Activated T-cell treated with anti-CD3 and anti-CD28 coated beads for 24 hours (primary cell): ENCODE results near the gene PPTC7.
"Not testable (repeated sequence)": the region's sequence is repeated elsewhere in the genome, so short reads cannot be mapped to it uniquely, and the experiment has no call there.

Source experiments
- DNase-seq: peaks from one replicate; pipeline ENCODE4 v3.0.0-alpha.2; 2020; ENCODE audit warnings: low read depth

PPTC7 gene, protein sequence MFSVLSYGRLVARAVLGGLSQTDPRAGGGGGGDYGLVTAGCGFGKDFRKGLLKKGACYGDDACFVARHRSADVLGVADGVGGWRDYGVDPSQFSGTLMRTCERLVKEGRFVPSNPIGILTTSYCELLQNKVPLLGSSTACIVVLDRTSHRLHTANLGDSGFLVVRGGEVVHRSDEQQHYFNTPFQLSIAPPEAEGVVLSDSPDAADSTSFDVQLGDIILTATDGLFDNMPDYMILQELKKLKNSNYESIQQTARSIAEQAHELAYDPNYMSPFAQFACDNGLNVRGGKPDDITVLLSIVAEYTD

DNA sequence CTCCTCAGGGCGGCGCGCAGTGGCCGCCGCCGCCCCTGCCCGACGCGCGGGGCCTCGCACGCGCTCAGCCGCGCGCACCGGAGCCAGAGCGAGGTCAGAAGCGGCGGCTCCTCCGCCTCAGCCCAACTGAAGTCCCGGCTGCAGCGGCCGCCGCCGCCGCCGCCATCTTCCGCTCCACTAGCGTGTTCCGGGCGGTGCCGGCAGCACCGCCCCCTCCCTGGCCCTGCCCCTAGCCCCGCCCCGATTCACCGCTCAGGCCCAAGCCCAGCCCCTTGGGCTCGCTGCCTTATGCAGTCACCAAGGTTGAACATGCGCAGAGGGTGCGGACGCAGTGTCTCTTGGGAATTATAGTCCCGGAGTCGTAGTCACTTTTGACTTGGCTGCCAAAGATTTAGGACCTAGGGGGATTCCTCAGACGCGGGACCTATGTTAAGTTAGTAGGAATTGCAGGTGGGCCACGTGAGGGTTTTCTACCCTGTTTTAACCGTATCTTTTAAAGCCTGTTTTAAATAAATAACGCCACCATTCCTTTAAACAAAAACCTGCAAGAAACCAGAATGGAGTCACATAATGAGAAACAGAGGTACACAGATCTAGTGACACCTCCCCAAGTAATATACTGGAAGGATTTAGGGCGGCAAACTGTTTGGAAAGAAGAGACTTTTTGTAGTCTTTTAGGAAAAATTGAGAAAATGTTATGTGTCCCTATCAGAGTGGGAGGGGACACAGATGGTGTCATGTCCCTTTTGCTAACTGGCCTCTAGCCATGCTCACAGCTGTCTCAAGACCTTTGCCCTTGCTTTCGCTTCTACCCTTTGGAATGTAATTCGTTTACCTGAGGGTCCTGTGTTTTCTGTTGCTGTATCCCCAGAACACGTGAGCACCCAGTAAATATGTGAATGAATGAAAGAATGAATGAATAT lies at the start of gene PPTC7:
TSS of gene PPTC7 (minus strand) at position 182 of the 923 bp plus-strand sequence. CDS start 287 bp downstream, outside the sequence.
- DNase-seq: peak; percentile 95

DNA sequence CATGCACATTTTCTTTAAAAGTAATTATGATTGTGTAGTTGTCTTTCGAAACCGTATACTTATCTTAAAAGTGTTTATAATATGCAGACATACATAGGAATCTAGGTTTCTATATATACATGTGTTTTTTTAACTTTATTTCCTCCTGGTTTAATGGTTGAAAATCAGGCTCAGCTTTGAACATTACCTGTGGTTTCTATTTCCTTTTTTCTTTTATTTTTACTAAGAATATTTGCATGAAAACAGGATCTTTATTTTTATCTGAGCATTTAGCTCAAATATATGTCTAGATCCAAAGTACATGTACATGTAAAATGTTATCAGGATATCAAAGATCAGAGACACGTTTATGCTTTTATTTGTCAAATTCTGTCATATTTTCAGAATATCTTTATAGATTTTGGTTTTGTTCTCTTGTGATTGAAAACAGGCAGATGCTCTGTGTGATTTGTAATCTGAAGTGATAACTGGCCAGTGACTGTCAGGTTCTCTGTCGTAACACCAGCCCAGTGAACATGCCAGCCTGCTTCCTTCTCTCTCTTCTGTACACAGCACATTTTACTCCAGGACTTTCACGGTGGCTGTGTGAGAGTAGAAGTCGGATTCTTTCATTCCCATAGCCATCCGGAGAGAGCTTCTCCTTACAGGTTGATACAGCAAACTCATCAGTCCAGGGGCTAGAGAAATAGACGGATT lies 44.5 kb upstream of the PPTC7 start:
- no peak for DNase-seq

DNA sequence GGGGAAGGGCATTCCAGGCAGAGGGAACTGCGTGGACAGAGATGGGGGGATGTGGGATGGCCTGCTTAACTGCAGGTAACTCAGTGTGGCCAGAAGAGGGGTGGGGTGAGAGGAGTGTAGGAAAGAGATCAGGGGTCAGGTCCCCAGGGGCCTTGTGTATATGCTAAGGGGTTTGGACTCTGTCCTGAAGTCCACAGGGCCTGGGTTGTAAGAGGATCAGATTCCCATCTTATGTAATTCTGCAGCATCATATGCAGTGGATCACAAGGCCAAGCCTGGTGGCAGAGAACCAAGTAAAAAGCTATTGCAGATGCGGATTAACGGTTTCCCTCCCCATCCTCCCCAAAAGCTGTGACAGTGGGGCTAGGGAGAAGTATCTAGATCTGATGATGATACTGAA lies 39.5 kb upstream of the PPTC7 start:
- DNase-seq: no peak

DNA sequence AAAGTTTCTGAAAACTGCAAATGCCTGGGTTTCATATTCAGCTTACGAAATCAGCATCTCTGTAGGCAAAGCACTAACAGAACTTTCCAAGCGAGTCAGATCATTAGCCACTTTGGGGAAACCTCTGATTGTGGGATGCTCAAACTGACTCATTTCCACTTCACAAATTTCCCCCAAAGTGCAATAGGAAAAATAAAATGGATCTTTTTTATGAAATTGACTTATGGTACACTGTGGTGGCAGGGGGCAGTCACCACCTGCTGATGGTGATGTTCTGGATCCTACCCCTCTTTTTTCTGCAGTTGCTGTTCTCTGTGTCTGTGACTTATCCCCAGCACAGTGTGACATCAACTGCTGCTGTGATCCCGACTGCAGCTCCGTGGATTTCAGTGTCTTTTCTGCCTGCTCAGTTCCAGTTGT lies 36.4 kb upstream of the PPTC7 start:
- DNase-seq: peak; percentile 28

DNA sequence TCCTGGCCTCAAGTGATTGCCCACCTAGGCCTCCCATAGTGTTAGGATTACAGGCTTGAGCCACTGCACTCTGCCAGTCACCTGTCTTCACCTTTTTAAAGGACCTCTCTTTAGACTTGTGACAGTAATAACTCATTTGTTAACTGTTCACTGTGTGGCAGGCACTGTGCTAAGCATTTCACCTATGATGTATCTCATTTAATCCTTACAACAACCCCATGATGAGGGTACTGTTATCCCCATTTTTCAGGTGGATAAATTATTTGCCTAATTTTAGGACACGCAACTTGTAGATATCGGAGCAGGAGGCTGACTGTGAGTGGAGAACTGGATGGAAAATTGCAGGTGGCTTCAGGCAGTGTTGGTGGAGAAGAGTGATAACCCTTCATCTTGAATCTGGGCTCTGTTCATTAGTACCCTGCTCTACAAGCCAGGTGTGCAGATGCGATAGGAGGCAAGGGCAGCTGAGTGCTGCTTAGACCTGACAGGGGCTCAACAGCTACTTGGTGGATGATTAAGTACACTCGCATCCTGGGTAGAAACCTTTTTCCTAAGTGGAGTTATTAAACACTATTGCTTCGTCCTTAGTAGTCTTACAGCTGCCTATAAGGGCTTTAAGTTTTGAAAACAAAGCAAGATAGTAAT lies 33.5 kb upstream of the PPTC7 start:
- DNase-seq: no peak

DNA sequence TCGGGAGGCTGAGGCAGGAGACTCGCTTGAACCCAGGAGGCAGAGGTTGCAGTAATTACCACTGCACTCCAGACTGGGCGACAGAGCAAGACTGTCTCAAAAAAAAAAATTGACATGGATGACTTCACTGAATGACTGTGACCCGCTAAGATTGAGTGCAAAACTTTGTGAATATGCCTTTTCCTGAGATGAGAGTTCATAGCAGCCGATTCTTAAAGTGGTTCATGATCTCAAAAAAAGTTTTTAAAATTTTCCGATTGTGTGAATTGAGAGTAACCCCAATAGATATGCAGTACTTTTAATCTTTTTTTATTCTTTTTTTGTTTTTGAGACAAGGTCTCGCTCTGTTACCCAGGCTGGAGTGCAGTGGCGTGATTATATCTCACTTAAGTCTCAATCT lies 32.1 kb upstream of the PPTC7 start:
- no peak for DNase-seq

DNA sequence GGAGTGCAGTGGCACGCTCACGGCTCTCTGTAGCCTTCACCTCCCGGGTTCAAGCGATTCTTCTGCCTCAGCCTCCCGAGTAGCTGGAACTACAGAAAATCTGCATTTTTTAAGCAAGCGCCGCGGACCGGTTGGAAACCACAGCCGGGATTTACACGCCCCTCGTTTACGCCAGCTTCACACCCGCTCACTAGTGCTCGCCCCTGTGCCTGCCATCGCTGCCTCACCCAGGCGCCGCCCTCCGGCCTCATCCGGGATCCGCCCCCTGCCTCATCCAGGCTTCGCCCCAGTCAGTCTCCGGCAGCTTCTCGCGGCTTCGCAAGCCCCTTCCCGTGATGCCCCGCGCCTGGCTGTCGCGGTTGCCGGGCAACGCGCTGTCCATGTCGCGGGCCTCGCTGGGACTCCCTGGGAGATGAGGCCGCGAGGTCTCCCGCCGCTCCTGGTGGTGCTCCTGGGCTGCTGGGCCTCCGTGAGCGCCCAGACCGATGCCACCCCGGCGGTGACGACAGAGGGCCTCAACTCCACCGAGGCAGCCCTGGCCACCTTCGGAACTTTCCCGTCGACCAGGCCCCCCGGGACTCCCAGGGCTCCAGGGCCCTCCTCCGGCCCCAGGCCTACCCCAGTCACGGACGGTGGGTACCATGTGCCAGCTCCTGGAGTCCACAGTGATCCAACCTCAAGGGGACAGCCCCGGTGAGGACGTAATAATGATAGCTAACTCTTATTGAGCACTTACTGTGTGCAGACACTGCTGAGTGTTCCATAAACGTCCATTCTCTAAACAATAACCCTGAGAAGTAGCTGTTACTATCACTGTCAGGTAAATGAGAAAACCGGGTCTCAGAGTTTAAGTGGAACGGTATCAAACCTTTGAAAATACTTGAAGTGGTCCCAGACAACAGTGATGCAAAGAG lies 30.9 kb upstream of the PPTC7 start, which contains the start of gene TCTN1:
TSS of gene TCTN1 (plus strand) at position 359 of the 914 bp plus-strand sequence. CDS start at position 413, 54 bp downstream.
- DNase-seq: peak; percentile 96

DNA sequence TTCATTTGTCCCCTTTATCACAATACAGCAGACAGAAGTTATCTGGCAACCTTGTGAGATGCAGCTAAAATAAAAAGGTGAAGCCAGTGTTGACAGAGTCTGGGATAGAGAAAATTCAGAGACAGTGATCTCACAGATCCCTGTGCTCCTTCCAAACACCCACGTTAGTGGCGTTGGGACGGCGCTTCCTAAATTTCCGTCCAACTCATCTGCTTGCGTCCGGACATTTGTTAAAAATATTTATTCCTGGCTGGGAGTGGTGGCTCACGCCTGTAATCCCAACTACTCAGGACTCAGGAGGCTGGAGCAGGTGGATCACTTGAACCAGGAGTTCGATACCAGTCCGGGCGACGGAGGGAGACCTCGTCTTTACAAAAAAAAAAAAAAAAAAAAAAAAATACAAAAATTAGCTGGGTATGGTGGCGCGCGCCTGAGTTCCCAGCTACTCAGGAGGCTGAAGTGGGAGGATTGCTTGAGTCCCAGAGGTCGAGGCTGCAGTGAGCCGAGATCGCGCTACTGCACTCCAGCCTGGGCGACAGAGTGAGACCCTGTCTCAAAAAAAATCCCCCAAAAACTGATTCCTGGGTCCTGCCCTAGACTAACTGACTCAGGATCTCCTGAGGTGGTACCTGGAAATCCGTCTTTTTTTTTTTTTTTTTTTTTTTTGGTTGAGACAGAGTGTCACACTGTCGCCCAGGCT lies 30.1 kb upstream of the PPTC7 start:
- DNase-seq: no peak

DNA sequence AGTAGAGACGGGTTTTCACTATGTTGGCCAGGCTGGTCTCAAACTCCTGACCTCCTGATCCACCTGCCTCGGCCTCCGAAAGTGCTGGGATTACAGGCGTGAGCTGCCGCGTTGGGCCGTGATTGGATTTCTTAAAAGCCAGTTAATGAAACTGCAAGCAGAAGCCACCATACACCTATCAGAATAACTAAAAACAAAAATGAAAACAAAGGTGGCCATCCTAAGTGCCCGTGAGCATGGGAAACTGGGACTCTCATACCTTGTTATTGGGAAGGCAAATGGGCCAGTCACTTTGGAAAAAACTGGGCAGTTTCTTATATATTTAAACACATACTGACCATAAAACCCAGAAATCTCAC lies 23.1 kb upstream of the PPTC7 start:
- no peak for DNase-seq

DNA sequence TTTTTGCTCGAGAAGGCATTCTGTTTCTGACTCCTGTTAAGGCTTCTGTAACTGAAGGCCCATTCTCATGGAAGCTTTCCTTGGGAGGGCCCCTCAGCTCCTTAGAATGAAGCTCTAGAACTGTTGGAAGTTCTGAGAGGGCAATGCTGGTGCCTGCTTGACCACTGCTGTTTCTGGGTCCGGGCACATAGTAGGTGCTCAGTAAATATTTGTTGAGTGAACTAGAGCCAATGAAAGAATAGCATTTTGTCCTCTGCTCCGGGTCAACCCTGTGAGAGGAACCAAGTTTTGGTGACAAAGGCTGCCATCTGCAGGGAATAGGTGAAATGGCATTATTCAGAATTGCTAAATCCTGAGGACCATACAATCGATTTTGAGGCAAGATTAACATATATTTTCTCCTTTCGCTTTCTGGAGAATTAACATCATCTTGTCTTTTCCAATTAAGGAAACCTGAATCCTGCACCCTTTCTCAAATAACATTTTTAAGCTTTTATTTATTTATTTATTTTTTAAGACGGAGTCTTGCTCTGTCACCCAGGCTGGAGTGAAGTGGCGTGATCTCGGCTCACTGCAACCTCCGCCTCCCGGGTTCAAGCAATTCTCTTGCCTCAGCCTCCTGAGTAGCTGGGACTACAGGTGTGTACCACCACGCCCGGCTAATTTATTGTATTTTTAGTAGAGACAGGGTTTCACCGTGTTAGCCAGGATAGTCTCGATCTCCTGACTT lies 19.1 kb upstream of the PPTC7 start:
- not testable (repeated sequence) for DNase-seq

DNA sequence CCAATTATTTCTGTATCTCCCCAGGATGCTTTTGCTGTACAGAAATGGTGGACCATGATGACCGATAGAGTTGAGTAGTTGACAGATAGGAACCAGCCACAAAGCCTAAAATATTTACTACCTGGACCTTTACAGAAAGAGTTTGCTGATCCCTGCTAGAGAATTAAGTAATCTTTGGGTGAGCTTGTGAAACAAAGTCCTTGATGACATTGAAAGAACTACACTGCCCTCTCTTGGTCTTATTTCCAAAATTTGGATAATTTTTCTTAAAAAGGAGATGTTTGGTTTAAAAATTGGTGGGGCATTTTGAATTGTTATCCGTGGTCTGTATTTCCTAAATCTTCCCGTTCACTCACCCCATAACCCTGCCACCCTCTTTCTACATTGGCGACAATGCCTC lies 17.1 kb upstream of the PPTC7 start:
- DNase-seq: no peak

DNA sequence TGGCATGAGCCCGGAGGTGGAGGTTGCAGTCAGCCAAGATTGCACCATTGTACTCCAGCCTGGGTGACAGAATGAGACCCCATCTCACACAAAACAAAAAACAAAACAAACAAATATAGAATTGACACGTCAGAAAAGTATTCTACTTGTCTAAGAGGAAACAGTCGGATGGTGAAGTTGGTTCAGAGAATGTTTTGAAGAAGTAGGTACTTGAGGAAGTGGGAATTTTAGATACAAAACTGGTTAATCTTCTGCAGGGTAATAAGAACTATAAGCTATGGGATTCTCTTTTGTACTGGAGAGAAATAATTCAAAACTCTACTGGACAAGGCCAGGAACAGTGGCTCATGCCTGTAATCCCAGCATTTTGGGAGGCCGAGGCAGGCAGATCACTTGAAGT lies 16.2 kb upstream of the PPTC7 start:
- no peak for DNase-seq

DNA sequence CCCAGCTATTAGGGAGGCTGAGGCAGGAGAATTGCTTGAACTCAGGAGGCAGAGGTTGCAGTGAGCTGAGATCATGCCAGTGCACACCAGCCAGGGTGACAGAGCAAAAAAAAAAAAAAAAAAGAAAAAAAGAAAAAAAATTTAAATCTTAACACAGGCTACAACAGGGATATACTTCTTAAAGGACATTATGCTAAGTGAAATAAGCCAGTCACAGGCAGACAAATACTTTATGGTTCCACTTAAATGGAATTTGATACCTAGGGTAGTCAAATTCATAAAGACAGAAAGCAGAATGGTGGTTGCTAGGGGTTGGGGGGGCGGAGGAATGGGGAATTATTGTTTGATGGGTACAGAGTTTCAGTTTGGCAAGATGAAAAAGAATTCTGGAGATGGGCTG lies 14.8 kb upstream of the PPTC7 start:
- DNase-seq: no peak

DNA sequence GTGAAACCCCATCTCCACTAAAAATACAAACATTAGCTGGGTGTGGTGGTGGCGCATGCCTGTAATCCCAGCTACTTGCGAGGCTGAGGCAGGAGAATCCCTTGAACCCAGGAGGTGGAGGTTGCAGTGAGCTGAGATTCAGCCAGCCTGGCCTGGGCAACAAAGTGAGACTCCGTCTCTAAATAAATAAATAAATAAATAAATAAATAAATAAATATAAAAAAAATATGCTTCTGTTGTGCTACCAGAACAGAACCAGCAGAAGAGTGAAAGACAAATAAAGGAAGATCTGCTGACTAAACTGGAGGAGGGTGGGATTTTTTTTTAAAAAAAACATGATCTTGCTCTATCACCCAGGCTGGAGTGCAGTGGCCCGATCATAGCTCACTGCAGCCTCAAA lies 9.8 kb upstream of the PPTC7 start:
- not testable (repeated sequence) for DNase-seq

DNA sequence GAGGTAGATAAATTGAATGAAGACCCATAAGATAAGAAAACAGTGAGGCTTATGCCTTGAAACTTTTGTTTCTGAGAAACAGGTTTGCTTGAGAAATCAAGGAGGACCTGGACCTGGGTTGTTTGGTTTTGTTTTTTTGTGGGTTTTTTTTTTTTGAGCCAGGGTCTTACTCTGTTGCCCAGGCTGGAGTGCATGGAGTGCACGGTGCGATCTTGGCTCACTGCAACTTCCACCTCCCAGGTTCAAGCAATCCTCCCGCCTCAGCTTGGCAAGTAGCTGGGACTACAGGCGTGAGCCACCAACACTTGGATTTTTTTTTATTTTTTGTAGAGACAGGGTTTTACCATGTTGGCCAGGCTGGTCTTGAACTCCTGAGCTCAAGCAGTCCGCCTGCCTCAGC lies 9.0 kb upstream of the PPTC7 start:
- no peak for DNase-seq

DNA sequence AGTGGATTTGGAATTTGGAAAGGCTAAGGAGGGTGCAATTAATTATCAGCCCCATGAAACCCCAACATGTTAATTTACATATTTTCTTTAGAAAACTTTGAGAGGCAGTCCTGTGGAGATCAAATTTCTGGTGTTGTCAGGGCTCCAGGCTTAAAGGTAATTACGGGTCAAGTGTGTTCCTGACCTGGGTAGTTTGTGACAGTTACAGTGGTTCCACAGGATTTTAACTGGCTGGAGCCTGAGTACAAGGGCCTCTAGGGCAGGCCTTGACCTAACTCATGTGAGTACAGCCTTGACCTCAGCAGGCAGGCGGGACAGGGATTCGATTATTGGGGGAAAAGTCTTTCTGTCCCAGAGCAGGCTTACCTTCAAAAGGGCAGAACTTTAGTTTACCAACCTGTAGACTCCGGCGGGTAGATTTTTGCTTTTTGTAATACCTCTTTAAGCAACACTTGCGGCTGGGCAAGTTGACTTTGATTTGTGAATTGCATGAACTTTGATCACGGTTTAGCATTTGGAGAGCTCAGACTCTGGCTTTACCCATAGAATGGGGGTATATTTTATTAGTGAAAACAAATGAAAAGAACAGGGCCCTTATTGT lies 8.4 kb upstream of the PPTC7 start:
- DNase-seq: no peak

DNA sequence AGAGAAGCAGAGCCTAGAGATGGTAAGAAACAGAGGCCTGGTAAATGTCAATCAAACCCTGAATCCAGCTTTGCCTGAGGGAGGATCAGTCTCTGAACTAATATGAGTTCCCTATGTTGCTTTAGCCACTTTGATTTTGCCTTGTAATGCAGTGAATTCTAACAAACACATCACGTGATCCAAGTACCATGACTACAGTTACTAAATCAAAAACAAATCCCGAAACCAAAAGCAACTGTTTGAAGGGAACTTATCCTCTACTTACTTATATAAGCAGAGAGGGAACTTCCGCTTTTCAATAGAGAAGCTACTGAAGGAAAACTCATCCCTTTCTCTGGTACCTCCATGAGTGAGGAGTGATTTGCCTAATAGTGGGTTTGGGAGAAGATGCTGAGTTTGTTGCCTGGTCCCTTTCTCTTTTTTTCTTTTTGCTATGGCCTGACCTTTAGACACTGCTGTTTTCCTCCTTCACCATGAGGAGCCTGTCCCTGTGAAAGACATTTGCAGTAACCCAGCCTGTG lies 7.7 kb upstream of the PPTC7 start:
- no peak for DNase-seq

DNA sequence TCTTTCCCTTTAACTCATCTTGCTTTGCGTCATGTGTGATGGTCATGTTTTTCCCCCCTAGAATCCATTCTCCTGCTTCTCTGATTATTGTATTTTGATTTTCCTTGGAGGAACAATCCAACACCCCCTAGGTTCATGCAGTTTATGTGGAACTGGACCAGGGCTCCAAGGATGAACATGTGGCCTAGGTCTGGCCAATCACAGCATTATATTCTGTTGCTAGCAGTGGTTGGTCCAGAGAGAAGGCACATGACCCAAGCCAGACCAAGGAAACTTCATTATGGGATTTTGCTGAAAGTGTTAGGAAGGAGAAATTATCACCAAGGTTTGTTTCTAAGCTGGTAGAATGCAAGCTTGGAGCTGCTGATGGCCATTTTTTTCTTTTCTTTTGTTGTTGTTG lies 6.9 kb upstream of the PPTC7 start:
- no peak for DNase-seq

DNA sequence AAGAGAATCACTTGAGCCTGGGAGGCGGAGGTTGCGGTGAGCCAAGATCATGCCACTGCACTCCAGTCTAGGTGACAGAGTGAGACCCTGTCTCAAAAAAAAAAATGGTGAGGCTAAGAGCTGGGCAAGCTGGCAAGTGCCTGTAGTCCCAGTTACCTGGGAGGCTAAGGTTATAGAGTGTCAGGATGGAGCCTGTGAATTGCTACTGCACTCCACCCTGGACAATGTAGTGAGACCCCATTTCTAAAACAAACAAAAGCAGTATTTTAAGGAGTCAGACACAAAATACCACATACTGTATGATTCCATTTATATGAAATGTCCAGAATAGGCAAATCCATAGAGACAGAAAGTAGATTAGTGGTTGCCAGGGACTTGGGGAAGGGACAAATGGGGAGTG lies 4.0 kb upstream of the PPTC7 start:
- not testable (repeated sequence) for DNase-seq
